Placental pericyte (primary cell): Measurements from ENCODE around the gene KIF14. TPM values are rescaled to one million over a fixed set of nuclear protein-coding genes. Genes with fewer than 3 reads are reported as not detected.

ENCODE experiments used
- total RNA-seq: library from RNA; depleted of rRNA; stranded (reverse); fragments of >200 nt; gene quantifications from 2 replicates; pipeline ENCODE4 v1.2.3, GENCODE V29; 2012

The KIF14 gene, protein sequence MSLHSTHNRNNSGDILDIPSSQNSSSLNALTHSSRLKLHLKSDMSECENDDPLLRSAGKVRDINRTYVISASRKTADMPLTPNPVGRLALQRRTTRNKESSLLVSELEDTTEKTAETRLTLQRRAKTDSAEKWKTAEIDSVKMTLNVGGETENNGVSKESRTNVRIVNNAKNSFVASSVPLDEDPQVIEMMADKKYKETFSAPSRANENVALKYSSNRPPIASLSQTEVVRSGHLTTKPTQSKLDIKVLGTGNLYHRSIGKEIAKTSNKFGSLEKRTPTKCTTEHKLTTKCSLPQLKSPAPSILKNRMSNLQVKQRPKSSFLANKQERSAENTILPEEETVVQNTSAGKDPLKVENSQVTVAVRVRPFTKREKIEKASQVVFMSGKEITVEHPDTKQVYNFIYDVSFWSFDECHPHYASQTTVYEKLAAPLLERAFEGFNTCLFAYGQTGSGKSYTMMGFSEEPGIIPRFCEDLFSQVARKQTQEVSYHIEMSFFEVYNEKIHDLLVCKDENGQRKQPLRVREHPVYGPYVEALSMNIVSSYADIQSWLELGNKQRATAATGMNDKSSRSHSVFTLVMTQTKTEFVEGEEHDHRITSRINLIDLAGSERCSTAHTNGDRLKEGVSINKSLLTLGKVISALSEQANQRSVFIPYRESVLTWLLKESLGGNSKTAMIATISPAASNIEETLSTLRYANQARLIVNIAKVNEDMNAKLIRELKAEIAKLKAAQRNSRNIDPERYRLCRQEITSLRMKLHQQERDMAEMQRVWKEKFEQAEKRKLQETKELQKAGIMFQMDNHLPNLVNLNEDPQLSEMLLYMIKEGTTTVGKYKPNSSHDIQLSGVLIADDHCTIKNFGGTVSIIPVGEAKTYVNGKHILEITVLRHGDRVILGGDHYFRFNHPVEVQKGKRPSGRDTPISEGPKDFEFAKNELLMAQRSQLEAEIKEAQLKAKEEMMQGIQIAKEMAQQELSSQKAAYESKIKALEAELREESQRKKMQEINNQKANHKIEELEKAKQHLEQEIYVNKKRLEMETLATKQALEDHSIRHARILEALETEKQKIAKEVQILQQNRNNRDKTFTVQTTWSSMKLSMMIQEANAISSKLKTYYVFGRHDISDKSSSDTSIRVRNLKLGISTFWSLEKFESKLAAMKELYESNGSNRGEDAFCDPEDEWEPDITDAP (N-terminal part only)
- total RNA-seq = 1.1 and 28.3 TPM in 2 replicates

DNA sequence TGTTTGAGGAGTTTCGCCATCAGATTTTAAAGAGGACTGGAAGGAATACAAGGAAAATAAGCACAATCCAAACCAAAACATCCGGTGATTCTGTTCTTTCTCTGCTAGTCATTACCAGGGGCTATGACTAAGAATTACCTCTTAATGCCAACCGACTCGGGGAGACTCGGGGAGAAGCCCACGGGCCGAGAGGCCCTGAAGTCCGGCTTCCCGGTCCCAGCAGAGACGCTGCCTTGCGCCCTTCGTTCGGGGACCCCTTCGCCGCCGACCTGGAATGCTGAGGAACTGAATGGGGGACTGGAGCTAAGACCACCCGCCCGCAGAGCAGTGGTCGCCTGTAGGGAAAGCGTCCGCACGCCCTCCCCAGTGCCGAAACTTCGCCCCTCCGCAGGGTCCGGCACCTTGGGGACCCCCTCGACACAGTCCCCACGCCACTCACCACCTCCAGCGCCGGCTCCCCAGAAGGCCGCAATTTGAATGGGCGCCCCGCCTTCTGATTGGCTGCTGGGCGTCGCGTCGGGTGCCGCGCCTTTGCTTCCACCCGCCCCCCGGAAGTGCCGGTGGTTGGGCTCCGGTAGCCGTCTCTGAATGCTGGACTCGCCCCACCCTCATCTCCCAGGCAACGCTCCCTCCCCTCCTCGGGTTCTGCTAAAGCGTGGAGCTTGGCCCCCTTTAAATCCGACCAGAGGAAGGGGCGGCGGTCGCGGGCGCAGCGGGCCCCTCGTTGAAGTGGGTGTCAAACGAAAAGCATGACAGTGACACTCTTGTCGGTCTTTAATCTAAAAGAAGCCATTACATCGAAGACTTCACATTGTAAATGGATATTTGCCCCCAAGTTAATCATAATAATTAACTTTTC is at the start of gene KIF14:
Gene KIF14, minus strand, starts transcription at position 479 of the 859 bp plus-strand sequence. CDS start 2,028 bp downstream, outside the sequence.

DNA sequence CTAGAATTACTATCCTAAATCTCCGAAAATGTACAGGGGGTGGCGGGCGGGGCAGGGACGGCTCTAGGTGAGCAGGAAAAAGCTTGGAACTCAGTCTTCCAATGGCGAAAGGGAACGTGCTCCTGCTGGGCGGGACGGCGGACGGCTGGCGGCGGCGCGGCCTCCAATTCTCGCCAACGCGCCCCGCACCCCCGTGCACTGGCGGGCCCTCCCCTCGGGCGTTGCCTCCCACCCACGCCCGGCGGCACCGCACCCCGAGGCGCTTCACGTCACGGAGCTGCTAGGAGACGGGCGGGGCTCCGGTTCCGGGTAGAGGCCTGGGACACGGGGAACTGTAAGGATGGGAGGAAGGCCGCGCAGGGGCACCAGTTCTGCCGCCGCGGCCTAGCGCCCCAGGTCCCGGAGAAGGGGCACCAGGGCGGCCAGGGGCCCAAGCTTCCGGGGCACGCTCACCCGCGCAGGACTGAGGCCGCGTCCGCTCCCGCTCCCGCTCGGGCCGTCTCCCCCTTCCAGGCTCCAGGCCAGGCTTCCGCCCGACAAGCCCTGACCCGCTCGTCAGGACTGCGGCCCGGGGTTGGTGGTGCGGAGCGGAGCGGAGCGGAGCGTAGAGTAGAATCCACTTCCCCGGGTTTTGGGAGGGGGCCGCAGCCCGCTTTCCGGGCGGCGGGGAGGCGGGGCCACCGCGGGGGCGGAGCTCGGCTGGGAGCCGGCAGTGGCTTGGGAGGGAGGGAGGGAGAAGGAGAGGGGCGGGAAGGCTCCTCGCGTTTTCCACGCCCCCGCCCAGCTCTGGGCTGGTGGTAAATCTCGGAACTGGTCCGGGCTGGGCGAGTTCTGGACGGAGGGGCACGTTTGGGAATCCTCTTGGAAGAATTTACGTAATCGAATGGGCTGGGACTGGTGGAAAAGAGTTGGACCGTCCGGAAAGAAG is 49.0 kb upstream of the KIF14 start, which contains the start of gene DDX59:
Gene DDX59, minus strand, starts transcription at position 594 of the 928 bp plus-strand sequence. CDS start 3,167 bp downstream, outside the sequence.

Other genes starting within 250 kb of the KIF14 start
- gene ZNF281, start 210.7 kb downstream of the KIF14 start, total RNA-seq = 35.7 and 51.0 TPM in 2 replicates
- 14.9 and 17.9 TPM in 2 replicates for gene DDX59, start 49.2 kb upstream of the KIF14 start, total RNA-seq
- gene CAMSAP2, start 118.1 kb upstream of the KIF14 start, total RNA-seq = 35.9 and 44.5 TPM in 2 replicates